Kidney (tissue), 14 donors: ENCODE data around the gene KIF18A. TPM values are rescaled to one million over a fixed set of nuclear protein-coding genes. Genes with fewer than 3 reads are reported as not detected.

Experiments used
- DNase-seq, 5 donors: peaks; one replicate each; pipeline ENCODE4 v3.0.0-alpha.2; 2013 to 2020
- FAIRE-seq: peaks from 2 replicates; lab custom pipeline; 2012; peaks lifted over from hg19 to GRCh38; lab: Jason Lieb, UNC
- H3K27ac ChIP-seq, 2 donors: one replicate each; pipeline ENCODE4 v1.7.0; 2013; ENCODE audit warnings: low read depth in 2 of 2, low read length in 2 of 2, inconsistent platforms in 1 of 2
- H3K27me3 ChIP-seq: one replicate; pipeline ENCODE4 v1.7.1; 2013; ENCODE audit warnings: low read length, inconsistent platforms; ENCODE audit not compliant: control insufficient read depth, insufficient read depth
- H3K36me3 ChIP-seq, 3 donors: one replicate each; pipeline versions ENCODE4 v1.7.0 to v1.7.1; 2013; ENCODE audit warnings: low read length in 3 of 3, control low read depth in 1 of 3, inconsistent platforms in 1 of 3; ENCODE audit not compliant: insufficient read depth in 3 of 3, control insufficient read depth in 2 of 3
- H3K4me1 ChIP-seq, 3 donors: one replicate each; pipeline versions ENCODE4 v1.7.0 to v1.7.1; 2013; ENCODE audit warnings: low read length in 3 of 3, inconsistent platforms in 1 of 3, low read depth in 1 of 3; ENCODE audit not compliant: control insufficient read depth in 2 of 3, insufficient read depth in 2 of 3
- H3K4me3 ChIP-seq, 3 donors: one replicate each; pipeline versions ENCODE4 v1.7.0 to v1.8.1; 2013; ENCODE audit warnings: low read length in 3 of 3, control low read depth in 1 of 3, inconsistent platforms in 1 of 3
- H3K9ac ChIP-seq, 3 donors: one replicate each; pipeline versions ENCODE4 v1.7.0 to v1.7.1; 2013; ENCODE audit warnings: low read length in 3 of 3, control low read depth in 1 of 3, inconsistent platforms in 1 of 3
- H3K9me3 ChIP-seq, 3 donors: one replicate each; pipeline versions ENCODE4 v1.7.0 to v1.7.1; 2013; ENCODE audit warnings: low read length in 3 of 3, control low read depth in 1 of 3, inconsistent platforms in 1 of 3; ENCODE audit not compliant: control insufficient read depth in 2 of 3, insufficient read depth in 1 of 3
- intact Hi-C: fragments of 100-400 bp; cut with DNase I; formaldehyde crosslinking; loops from one replicate; pipeline ENCODE4 v1.11.1; 2022
- polyA plus RNA-seq: library from polyadenylated mRNA; stranded (reverse); fragments of 350-450 nt; fragmentation: Illumina TruSeq; extraction: RNeasy Lipid Tissue Mini Kit (QIAGEN cat#74804); gene quantifications from one replicate; pipeline ENCODE4 v1.2.3, GENCODE V29; 2014; ENCODE audit warnings: low read depth, low replicate concordance; ENCODE audit not compliant: insufficient read depth
- total RNA-seq: library from RNA; stranded (reverse); fragmentation: NEBNext Ultra II Directional; extraction: Animal tissue kit (Norgen Biotek cat#: 25700); gene quantifications from one replicate; pipeline ENCODE4 v1.2.1, GENCODE V29; 2021
- TF ChIP-seq, protein P1 (sequence below): IDR thresholded peaks from 3 replicates; pipeline ENCODE4 v1.5.1; 2012; ENCODE audit warnings: mild to moderate bottlenecking, moderate library complexity, borderline replicate concordance; ENCODE audit not compliant: insufficient read depth; ENCODE audit errors: extremely low read depth
- donor health status: control.
- donor health status: control.
- donor health status: control.
- donor health status: control.
- donor health status: control.
- donor health status: DM: yes; HTN: yes; CAD: no.
- donor health status: Normal renal cell carcinoma (clear cell type).

Gene KIF18A
- total and polyA plus RNA-seq, 2 donors from 2014 or later: 0.39 to 0.50 TPM

DNA sequence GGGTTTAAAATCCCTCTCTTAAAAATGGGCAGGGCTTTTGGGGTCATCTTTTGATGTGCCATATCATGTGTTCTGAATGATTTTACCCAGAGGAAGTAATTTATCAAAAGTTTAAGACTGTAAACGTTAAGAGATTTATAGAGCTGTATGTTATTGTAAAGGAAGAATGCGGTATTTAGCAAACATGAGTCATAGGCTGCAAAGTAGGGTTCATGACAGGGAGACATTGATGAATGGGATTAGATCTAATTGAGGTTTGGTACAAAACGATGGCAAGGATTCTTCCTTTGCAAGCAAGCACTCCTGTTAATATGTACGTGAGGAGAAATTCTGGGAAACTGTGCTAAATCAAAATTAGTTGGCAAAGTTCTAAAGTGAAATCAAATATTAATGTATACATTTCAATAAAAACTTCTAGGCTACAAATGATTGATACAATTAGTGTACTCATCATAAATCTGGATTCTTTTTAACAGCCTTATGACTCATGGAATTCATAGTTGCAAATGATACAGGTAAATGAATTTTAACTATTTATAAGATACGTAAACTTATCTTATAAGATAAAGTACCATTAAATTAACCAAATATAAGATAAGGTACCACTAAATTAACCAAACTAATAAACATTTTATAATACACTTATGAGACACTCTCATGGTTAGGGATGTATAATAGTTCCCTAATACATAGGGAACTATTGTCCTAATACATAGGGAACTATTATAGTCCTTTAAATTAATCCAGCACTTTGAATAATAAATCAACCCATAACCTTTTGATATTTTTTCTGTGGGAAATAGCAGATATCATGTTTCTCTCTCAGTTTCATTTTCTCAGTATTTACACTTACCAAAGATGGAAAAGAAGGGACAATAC is 58.4 kb downstream of the KIF18A start:
- Histone ChIP-seq H3K4me3 (no peak overlapping the region), H3K4me1 (no peaks in the 10 kb centered on the region), H3K36me3 (no peaks in the 10 kb centered on the region), H3K9me3 (no peaks in the 10 kb centered on the region), H3K9ac (no peak overlapping the region), H3K27me3 (no peaks in the 10 kb centered on the region), H3K27ac (no peak overlapping the region)
- FAIRE-seq (peak; percentile 21), DNase-seq (peak in 1 of 5 donors; percentile 5)
- intact Hi-C loops: no loop called here
- TF ChIP-seq, protein P1, sequence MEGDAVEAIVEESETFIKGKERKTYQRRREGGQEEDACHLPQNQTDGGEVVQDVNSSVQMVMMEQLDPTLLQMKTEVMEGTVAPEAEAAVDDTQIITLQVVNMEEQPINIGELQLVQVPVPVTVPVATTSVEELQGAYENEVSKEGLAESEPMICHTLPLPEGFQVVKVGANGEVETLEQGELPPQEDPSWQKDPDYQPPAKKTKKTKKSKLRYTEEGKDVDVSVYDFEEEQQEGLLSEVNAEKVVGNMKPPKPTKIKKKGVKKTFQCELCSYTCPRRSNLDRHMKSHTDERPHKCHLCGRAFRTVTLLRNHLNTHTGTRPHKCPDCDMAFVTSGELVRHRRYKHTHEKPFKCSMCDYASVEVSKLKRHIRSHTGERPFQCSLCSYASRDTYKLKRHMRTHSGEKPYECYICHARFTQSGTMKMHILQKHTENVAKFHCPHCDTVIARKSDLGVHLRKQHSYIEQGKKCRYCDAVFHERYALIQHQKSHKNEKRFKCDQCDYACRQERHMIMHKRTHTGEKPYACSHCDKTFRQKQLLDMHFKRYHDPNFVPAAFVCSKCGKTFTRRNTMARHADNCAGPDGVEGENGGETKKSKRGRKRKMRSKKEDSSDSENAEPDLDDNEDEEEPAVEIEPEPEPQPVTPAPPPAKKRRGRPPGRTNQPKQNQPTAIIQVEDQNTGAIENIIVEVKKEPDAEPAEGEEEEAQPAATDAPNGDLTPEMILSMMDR: no peak

DNA sequence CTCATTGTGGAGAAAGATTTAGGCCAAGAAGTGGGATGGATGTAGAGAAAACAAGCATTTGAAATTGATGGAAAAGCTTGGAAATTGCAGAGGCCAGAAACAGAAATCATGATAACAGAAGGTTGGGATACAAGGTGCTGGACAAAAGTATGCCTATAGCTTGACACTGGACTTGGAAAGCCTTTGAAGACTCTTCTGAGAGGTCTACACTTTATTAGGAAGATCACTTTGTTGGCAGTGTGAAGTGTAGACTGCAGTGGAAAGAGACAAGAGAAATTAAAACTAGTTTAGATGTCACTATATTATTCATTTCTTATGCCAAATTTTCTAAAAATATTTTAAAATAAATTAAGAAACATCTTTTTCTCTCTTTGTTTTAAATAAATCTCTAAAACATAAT is 59.1 kb downstream of the KIF18A start:
- FAIRE-seq (no peak), DNase-seq (no peak)
- TF ChIP-seq, protein P1: no peak
- Histone ChIP-seq H3K9me3 (no peaks in the 10 kb centered on the region), H3K27ac (no peak overlapping the region), H3K4me3 (no peak overlapping the region), H3K9ac (no peak overlapping the region), H3K27me3 (no peaks in the 10 kb centered on the region), H3K4me1 (no peaks in the 10 kb centered on the region), H3K36me3 (no peaks in the 10 kb centered on the region)
- intact Hi-C loops: no loop called here

DNA sequence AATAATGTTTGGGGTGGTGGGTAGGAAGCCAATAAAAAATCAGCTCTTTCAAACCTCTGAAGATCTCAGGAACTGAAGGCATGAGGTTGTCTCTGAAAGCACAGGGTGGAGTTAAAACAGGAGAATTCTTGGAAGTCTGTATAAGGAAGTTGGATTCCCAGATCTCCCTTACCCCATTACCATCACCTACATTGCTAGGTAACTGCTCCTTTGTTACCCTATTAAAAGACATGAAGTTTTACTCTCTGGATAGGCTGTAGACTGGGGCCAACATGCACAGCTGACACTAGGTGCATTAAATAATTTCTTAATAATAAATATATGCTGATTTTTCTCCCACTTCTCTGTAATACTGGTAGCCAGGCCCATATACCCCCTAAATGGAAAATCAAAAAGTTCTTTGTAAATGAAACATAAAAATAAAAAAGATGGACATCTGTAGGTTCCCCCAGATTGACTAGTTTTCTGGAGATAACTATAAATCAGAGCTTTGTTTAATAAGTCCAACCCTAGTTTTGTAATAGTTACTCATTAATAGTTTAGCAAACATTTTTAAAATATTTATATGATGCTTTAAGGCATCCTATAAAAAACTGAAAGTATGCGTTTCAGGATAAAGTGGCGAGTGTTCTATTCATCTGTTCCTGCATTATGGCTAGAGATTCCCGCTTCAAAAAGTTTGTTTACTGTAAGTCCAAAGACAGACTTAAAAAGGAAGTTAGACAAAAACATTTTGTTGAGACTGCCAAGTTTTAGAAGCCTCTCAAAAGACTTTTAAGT is 63.8 kb downstream of the KIF18A start:
- intact Hi-C loops: no loop called here
- no peaks in the 10 kb centered on the region for H3K4me1 ChIP-seq
- TF ChIP-seq, protein P1: no peak
- FAIRE-seq (no peak), DNase-seq (no peak)
- H3K4me3 ChIP-seq: no peak overlapping the region
- no peak overlapping the region for H3K9ac ChIP-seq
- H3K27me3 ChIP-seq: no peaks in the 10 kb centered on the region
- H3K27ac ChIP-seq: no peak overlapping the region
- H3K9me3 ChIP-seq: no peaks in the 10 kb centered on the region
- no peaks in the 10 kb centered on the region for H3K36me3 ChIP-seq
